ENCODE data around the gene FMR1NB.
A peak's percentile ranks its signal among the peaks of the same experiment; 100 is the strongest.

The FMR1NB gene

GRCh38 chrX:147957291-147957690, 23.8 kb upstream of the FMR1NB start:
- no peak for TF ChIP-seq CTCF (IDR thresholded peaks at IDR 0.05; ENCODE audit: low read depth, low read length)
- no peak for DNase-seq (ENCODE audit: extremely low read depth, low read depth)

DNA sequence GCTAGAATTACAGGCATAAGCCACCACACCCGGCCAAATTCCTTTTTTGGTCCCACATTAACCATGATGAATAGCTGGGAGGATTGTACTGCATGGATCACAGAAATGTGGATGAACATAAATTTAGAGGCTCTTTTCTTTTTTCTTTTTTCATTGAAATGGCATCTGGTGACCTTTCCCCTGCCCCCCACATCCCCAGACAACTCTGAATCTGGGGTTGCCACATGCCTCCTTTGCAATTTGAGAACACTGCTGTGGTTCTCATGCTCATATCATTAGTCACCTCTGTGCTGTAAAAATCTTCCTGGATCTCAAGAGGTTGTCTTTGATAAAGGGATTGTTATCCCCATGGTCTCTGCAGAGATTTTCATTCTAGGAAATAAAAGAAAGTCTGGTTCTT, 22.8 kb upstream of the FMR1NB start:
- TF ChIP-seq CTCF (IDR thresholded peaks at IDR 0.05; ENCODE audit: low read depth, low read length) = no peak

GRCh38 chrX:147960722-147961121, 20.4 kb upstream of the FMR1NB start:
- TF ChIP-seq CTCF (IDR thresholded peaks at IDR 0.05; ENCODE audit: low read depth, low read length) = no peak
- DNase-seq (ENCODE audit: extremely low read depth, low read depth) = no peak

More for the DNA sequence above, 22.8 kb upstream of the FMR1NB start:
- DNase-seq (ENCODE audit: extremely low read depth, low read depth) = peak; percentile 10

DNA sequence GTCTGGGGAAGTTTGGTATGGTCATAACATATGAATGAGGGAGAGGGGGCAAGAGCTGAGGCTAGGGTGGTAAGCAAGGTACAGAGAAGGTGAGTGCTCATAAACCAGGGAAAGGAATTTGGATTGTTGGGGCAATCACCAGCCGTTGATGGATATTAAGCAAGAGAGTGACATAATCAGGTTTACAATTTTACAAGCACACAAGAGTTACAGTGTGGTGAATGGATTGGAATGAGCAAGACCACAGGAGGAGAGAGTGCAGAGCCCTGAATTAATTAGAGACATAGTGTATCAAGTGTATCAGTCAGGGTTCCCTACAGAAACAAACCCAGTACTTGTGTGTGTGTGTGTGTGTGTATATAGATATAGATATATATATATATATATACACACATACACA, 18.7 kb upstream of the FMR1NB start:
- no peak for DNase-seq (ENCODE audit: extremely low read depth, low read depth)
- no peak for TF ChIP-seq CTCF (IDR thresholded peaks at IDR 0.05; ENCODE audit: low read depth, low read length)

- DNase-seq (ENCODE audit: extremely low read depth, low read depth) = no peak
Measured at GRCh38 chrX:147978931-147979330, 2.2 kb upstream of the FMR1NB start.

GRCh38 chrX:148020329-148020728, 39.2 kb downstream of the FMR1NB start:
- TF ChIP-seq CTCF (IDR thresholded peaks at IDR 0.05; ENCODE audit: low read depth, low read length) = no peak
- DNase-seq (ENCODE audit: extremely low read depth, low read depth) = no peak

More at GRCh38 chrX:147978931-147979330, 2.2 kb upstream of the FMR1NB start:
- no peak for TF ChIP-seq CTCF (IDR thresholded peaks at IDR 0.05; ENCODE audit: low read depth, low read length)

- TF ChIP-seq CTCF (IDR thresholded peaks at IDR 0.05; ENCODE audit: low read depth, low read length) = no peak
- DNase-seq (ENCODE audit: extremely low read depth, low read depth) = no peak
Measured at GRCh38 chrX:148024425-148025148, 43.5 kb downstream of the FMR1NB start.

Measured in AG09319 (cell line).